SH-SY5Y (cell line): Measurements from ENCODE around the gene KRT9.

Experiments used
- GATA2 ChIP-seq: IDR thresholded peaks from 2 replicates; pipeline ENCODE4 v1.6.1; 2011; ENCODE audit warnings: mild to moderate bottlenecking, low read depth, low read length
- GATA3 ChIP-seq: IDR thresholded peaks from 2 replicates; pipeline ENCODE4 v1.6.1; 2011; ENCODE audit warnings: low read depth, mild to moderate bottlenecking, low read length, moderate library complexity

GRCh38 chr17:41614098-41614497 lies 42.2 kb upstream of the KRT9 start:
- TF ChIP-seq GATA3 (no peak), GATA2 (no peak)
